G401.6 (cell line): Measurements from ENCODE around the gene CDK14.
A peak's percentile ranks its signal among the peaks of the same experiment; 100 is the strongest.

Experiments used
- FAIRE-seq: peaks from 2 replicates; lab custom pipeline; 2012; peaks lifted over from hg19 to GRCh38; lab: Jason Lieb, UNC

CDK14 gene

GRCh38 chr7:91021956-91022355 is 425.8 kb downstream of the CDK14 start:
- no peak for FAIRE-seq

- no peak for FAIRE-seq
Observed at GRCh38 chr7:91025906-91026390, 429.8 kb downstream of the CDK14 start.

- FAIRE-seq: no peak
Observed at GRCh38 chr7:91029688-91030087, 433.6 kb downstream of the CDK14 start.

- no peak for FAIRE-seq
Observed at GRCh38 chr7:91030680-91031380, 434.7 kb downstream of the CDK14 start.

- FAIRE-seq: no peak
Observed at GRCh38 chr7:91031757-91032156, 435.6 kb downstream of the CDK14 start.

GRCh38 chr7:91033574-91033973 is 437.5 kb downstream of the CDK14 start:
- FAIRE-seq: no peak

GRCh38 chr7:91034459-91035368 is 438.6 kb downstream of the CDK14 start:
- no peak for FAIRE-seq

GRCh38 chr7:91039033-91039432 is 442.9 kb downstream of the CDK14 start:
- FAIRE-seq: no peak

- no peak for FAIRE-seq
Observed at GRCh38 chr7:91041141-91041540, 445.0 kb downstream of the CDK14 start.

- no peak for FAIRE-seq
Observed at GRCh38 chr7:91041901-91042484, 445.9 kb downstream of the CDK14 start.

GRCh38 chr7:91043186-91043585 is 447.1 kb downstream of the CDK14 start:
- no peak for FAIRE-seq

- FAIRE-seq: no peak
Observed at GRCh38 chr7:91043924-91044645, 448.0 kb downstream of the CDK14 start.

GRCh38 chr7:91045606-91046005 is 449.5 kb downstream of the CDK14 start:
- no peak for FAIRE-seq

GRCh38 chr7:91046322-91047089 is 450.4 kb downstream of the CDK14 start:
- FAIRE-seq: peak; percentile 82

- FAIRE-seq: no peak
Observed at GRCh38 chr7:91047636-91048035, 451.5 kb downstream of the CDK14 start.

GRCh38 chr7:91050677-91051076 is 454.6 kb downstream of the CDK14 start:
- no peak for FAIRE-seq

GRCh38 chr7:91051966-91052365 is 455.8 kb downstream of the CDK14 start:
- no peak for FAIRE-seq

GRCh38 chr7:91054374-91054773 is 458.3 kb downstream of the CDK14 start:
- FAIRE-seq: no peak

- FAIRE-seq: no peak
Observed at GRCh38 chr7:91055219-91055618, 459.1 kb downstream of the CDK14 start.

GRCh38 chr7:91062713-91063112 is 466.6 kb downstream of the CDK14 start:
- FAIRE-seq: no peak

GRCh38 chr7:91064052-91064451 is 467.9 kb downstream of the CDK14 start:
- no peak for FAIRE-seq

- FAIRE-seq: no peak
Observed at GRCh38 chr7:91064938-91065337, 468.8 kb downstream of the CDK14 start.
